Activated CD8-positive, alpha-beta memory T cell treated with anti-CD3 and anti-CD28 coated beads, Interleukin-2, amount 10 ng/mL, durations not matched to agents 7 days and 5 days (primary cell): Measurements from ENCODE around the gene RCAN1. TPM values are rescaled to one million over a fixed set of nuclear protein-coding genes. Genes with fewer than 3 reads are reported as not detected.
"Not testable (repeated sequence)": the region's sequence is repeated elsewhere in the genome, so short reads cannot be mapped to it uniquely, and the experiment has no call there.

Experiments
- ATAC-seq: fragments of 150-1000 bp; cut with Tn5 transposase; one replicate; pipeline ENCODE4 v1.10.0; 2021; ENCODE audit warnings: moderate library complexity
- CTCF ChIA-PET: fragments of 350-600 bp; sonication (Branson Sonifier 250); formaldehyde crosslinking; loops from one replicate; lab custom pipeline; 2021; ENCODE audit warnings: antibody characterized with exemption; lab: Charles Lee
- DNase-seq: peaks from one replicate; pipeline ENCODE4 v3.0.0-alpha.2; 2020
- H3K27ac Mint-ChIP-seq: one replicate; pipeline ENCODE4 v1.8.0; 2021; ENCODE audit warnings: mild to moderate bottlenecking, mixed read lengths
- H3K27me3 Mint-ChIP-seq: one replicate; pipeline ENCODE4 v1.8.0; 2021; ENCODE audit warnings: mixed read lengths
- H3K36me3 Mint-ChIP-seq: one replicate; pipeline ENCODE4 v1.8.0; 2021; ENCODE audit warnings: mild to moderate bottlenecking, mixed read lengths
- H3K4me1 Mint-ChIP-seq: one replicate; pipeline ENCODE4 v1.8.0; 2021; ENCODE audit warnings: mixed read lengths
- H3K4me3 Mint-ChIP-seq: one replicate; pipeline ENCODE4 v1.8.0; 2021; ENCODE audit warnings: mild to moderate bottlenecking, moderate library complexity, mixed read lengths
- H3K9me3 Mint-ChIP-seq: one replicate; pipeline ENCODE4 v1.8.0; 2022; ENCODE audit warnings: low read depth, mixed read lengths
- total RNA-seq, 2 experiments: library from RNA; stranded (reverse); gene quantifications; one replicate each; pipeline ENCODE4 v1.2.3, GENCODE V29; 2021

RCAN1 gene
- total RNA-seq, 2 experiments from 2014 or later = 6.5 to 13.6 TPM

- CTCF ChIA-PET, H3K4me3 Mint-ChIP-seq: not testable (repeated sequence)
Measured at GRCh38 chr21:34604956-34605355, 10.0 kb downstream of the RCAN1 start.

GRCh38 chr21:34604556-34604955, 10.4 kb downstream of the RCAN1 start:
- no peak overlapping the region for H3K4me3 Mint-ChIP-seq
- CTCF ChIA-PET = interaction anchor here (2.0 kb wide), 1 partner anchor 237 kb away, joined by 7 read pairs; no protein-coding TSS in a partner anchor
- H3K27me3 Mint-ChIP-seq = no peaks in the 10 kb centered on the region
- H3K9me3 Mint-ChIP-seq = no peaks in the 10 kb centered on the region
- no peak for ATAC-seq
- no peaks in the 10 kb centered on the region for H3K36me3 Mint-ChIP-seq
- H3K4me1 Mint-ChIP-seq = no peaks in the 10 kb centered on the region
- no peak overlapping the region for H3K27ac Mint-ChIP-seq
- DNase-seq = peak; percentile 8

More at GRCh38 chr21:34604956-34605355, 10.0 kb downstream of the RCAN1 start:
- H3K36me3 Mint-ChIP-seq, ATAC-seq, H3K27ac Mint-ChIP-seq, H3K9me3 Mint-ChIP-seq, H3K27me3 Mint-ChIP-seq, H3K4me1 Mint-ChIP-seq: not testable (repeated sequence)
- DNase-seq = peak; percentile 11

GRCh38 chr21:34603710-34604057, 11.2 kb downstream of the RCAN1 start:
- ATAC-seq (no peak), DNase-seq (peak; percentile 34)
- Mint-ChIP-seq H3K9me3 (no peaks in the 10 kb centered on the region), H3K27me3 (no peaks in the 10 kb centered on the region), H3K27ac (no peak overlapping the region), H3K4me1 (no peaks in the 10 kb centered on the region), H3K4me3 (no peak overlapping the region), H3K36me3 (no peaks in the 10 kb centered on the region)
- CTCF ChIA-PET = interaction anchor here (0.6 to 2.0 kb wide), 14 partner anchors 8 to 242 kb away, joined by 3 to 13 read pairs (median 6); no protein-coding TSS in a partner anchor

GRCh38 chr21:34603002-34603709, 11.8 kb downstream of the RCAN1 start:
- DNase-seq (peak; percentile 71), ATAC-seq (peak; percentile 80)
- H3K27ac Mint-ChIP-seq = no peak overlapping the region
- no peaks in the 10 kb centered on the region for H3K9me3 Mint-ChIP-seq
- CTCF ChIA-PET = interaction anchor here (0.6 to 2.0 kb wide), 19 partner anchors 9 to 241 kb away, joined by 3 to 13 read pairs (median 5); no protein-coding TSS in a partner anchor
- no peaks in the 10 kb centered on the region for H3K27me3 Mint-ChIP-seq
- no peaks in the 10 kb centered on the region for H3K36me3 Mint-ChIP-seq
- no peaks in the 10 kb centered on the region for H3K4me1 Mint-ChIP-seq
- H3K4me3 Mint-ChIP-seq = no peak overlapping the region

GRCh38 chr21:34602061-34602460, 12.9 kb downstream of the RCAN1 start:
- H3K4me1 Mint-ChIP-seq = no peaks in the 10 kb centered on the region
- no peaks in the 10 kb centered on the region for H3K9me3 Mint-ChIP-seq
- ATAC-seq (no peak), DNase-seq (peak; percentile 34)
- no peaks in the 10 kb centered on the region for H3K36me3 Mint-ChIP-seq
- CTCF ChIA-PET = interaction anchor here (1.1 to 2.0 kb wide), 9 partner anchors 9 to 240 kb away, joined by 4 to 13 read pairs (median 6); no protein-coding TSS in a partner anchor
- no peak overlapping the region for H3K4me3 Mint-ChIP-seq
- no peak overlapping the region for H3K27ac Mint-ChIP-seq
- H3K27me3 Mint-ChIP-seq = no peaks in the 10 kb centered on the region

- CTCF ChIA-PET = no interaction called here
- Mint-ChIP-seq H3K27me3 (no peaks in the 10 kb centered on the region), H3K36me3 (no peaks in the 10 kb centered on the region), H3K27ac (no peak overlapping the region), H3K9me3 (no peaks in the 10 kb centered on the region), H3K4me1 (no peaks in the 10 kb centered on the region), H3K4me3 (no peak overlapping the region)
- DNase-seq = no peak
- ATAC-seq = no peak
Measured at GRCh38 chr21:34599534-34600101, 15.3 kb downstream of the RCAN1 start.

- H3K4me1 Mint-ChIP-seq = no peaks in the 10 kb centered on the region
- no peaks in the 10 kb centered on the region for H3K36me3 Mint-ChIP-seq
- H3K27ac Mint-ChIP-seq = no peak overlapping the region
- ATAC-seq (no peak), DNase-seq (peak; percentile 4)
- H3K4me3 Mint-ChIP-seq = no peak overlapping the region
- H3K27me3 Mint-ChIP-seq = no peaks in the 10 kb centered on the region
- CTCF ChIA-PET = no interaction called here
- no peaks in the 10 kb centered on the region for H3K9me3 Mint-ChIP-seq
Measured at GRCh38 chr21:34598931-34599400, 15.9 kb downstream of the RCAN1 start.

GRCh38 chr21:34597406-34597805, 17.5 kb downstream of the RCAN1 start:
- Mint-ChIP-seq H3K9me3 (no peaks in the 10 kb centered on the region), H3K4me1 (no peaks in the 10 kb centered on the region), H3K4me3 (no peak overlapping the region), H3K36me3 (no peaks in the 10 kb centered on the region), H3K27ac (no peak overlapping the region), H3K27me3 (no peaks in the 10 kb centered on the region)
- no peak for ATAC-seq
- CTCF ChIA-PET = no interaction called here
- DNase-seq = no peak

- H3K36me3 Mint-ChIP-seq = no peaks in the 10 kb centered on the region
- CTCF ChIA-PET = no interaction called here
- no peak for DNase-seq
- H3K27me3 Mint-ChIP-seq = no peaks in the 10 kb centered on the region
- H3K4me3 Mint-ChIP-seq = no peak overlapping the region
- no peaks in the 10 kb centered on the region for H3K9me3 Mint-ChIP-seq
- no peak for ATAC-seq
- no peak overlapping the region for H3K27ac Mint-ChIP-seq
- no peaks in the 10 kb centered on the region for H3K4me1 Mint-ChIP-seq
Measured at GRCh38 chr21:34596561-34597271, 18.2 kb downstream of the RCAN1 start.

GRCh38 chr21:34595457-34595856, 19.5 kb downstream of the RCAN1 start:
- ATAC-seq = no peak
- Mint-ChIP-seq H3K9me3 (no peaks in the 10 kb centered on the region), H3K36me3 (no peaks in the 10 kb centered on the region), H3K27me3 (no peaks in the 10 kb centered on the region), H3K4me3 (no peak overlapping the region), H3K4me1 (no peaks in the 10 kb centered on the region), H3K27ac (no peak overlapping the region)
- CTCF ChIA-PET = no interaction called here
- no peak for DNase-seq

- peaks cover 4% of the 10 kb centered on the region for H3K4me1 Mint-ChIP-seq
- no peak overlapping the region for H3K4me3 Mint-ChIP-seq
- no peaks in the 10 kb centered on the region for H3K27me3 Mint-ChIP-seq
- DNase-seq = no peak
- H3K36me3 Mint-ChIP-seq = no peaks in the 10 kb centered on the region
- no peaks in the 10 kb centered on the region for H3K9me3 Mint-ChIP-seq
- CTCF ChIA-PET = no interaction called here
- ATAC-seq = no peak
- no peak overlapping the region for H3K27ac Mint-ChIP-seq
Measured at GRCh38 chr21:34594566-34595234, 20.2 kb downstream of the RCAN1 start.

- H3K27ac Mint-ChIP-seq = no peak overlapping the region
- H3K9me3 Mint-ChIP-seq = no peaks in the 10 kb centered on the region
- DNase-seq (no peak), ATAC-seq (no peak)
- H3K4me3 Mint-ChIP-seq = no peak overlapping the region
- peaks cover 4% of the 10 kb centered on the region for H3K4me1 Mint-ChIP-seq
- no peaks in the 10 kb centered on the region for H3K36me3 Mint-ChIP-seq
- CTCF ChIA-PET = interaction anchor here (1.7 kb wide), 1 partner anchor 9 kb away, joined by 8 read pairs; no protein-coding TSS in a partner anchor
- H3K27me3 Mint-ChIP-seq = no peaks in the 10 kb centered on the region
Measured at GRCh38 chr21:34593954-34594531, 20.9 kb downstream of the RCAN1 start.

- CTCF ChIA-PET = interaction anchor here (1.7 kb wide), 1 partner anchor 9 kb away, joined by 8 read pairs; no protein-coding TSS in a partner anchor
- Mint-ChIP-seq H3K4me3 (no peak overlapping the region), H3K27me3 (no peaks in the 10 kb centered on the region), H3K9me3 (no peaks in the 10 kb centered on the region), H3K36me3 (no peaks in the 10 kb centered on the region), H3K4me1 (peaks cover 4% of the 10 kb centered on the region), H3K27ac (no peak overlapping the region)
- no peak for ATAC-seq
- no peak for DNase-seq
Measured at GRCh38 chr21:34593423-34593822, 21.5 kb downstream of the RCAN1 start.
